CD4-positive, alpha-beta memory T cell (primary cell): ENCODE measurements around the gene FASN. TPM values are rescaled to one million over a fixed set of nuclear protein-coding genes. Genes with fewer than 3 reads are reported as not detected.
A peak's percentile ranks its signal among the peaks of the same experiment; 100 is the strongest.

Experiments
- CTCF ChIA-PET: fragments of 350-600 bp; sonication (Branson Sonifier 250); formaldehyde crosslinking; loops from one replicate; lab custom pipeline; 2021; ENCODE audit warnings: inconsistent platforms; ENCODE audit not compliant: partially characterized antibody; lab: Charles Lee
- POLR2A ChIA-PET: fragments of 350-600 bp; sonication (Branson Sonifier 250); formaldehyde crosslinking; loops from one replicate; lab custom pipeline; 2021; ENCODE audit not compliant: partially characterized antibody; lab: Charles Lee
- DNase-seq, 5 donors: peaks; one replicate each; pipeline versions ENCODE4 v3.0.0 to v3.0.0-alpha.2; 2020 to 2022; ENCODE audit warnings: mixed read lengths in 1 of 5
- H3K27ac ChIP-seq: one replicate; pipeline ENCODE4 v1.7.0; 2013; ENCODE audit warnings: low read depth, low read length
- H3K27me3 ChIP-seq: 2 replicates; pipeline ENCODE4 v1.7.0; 2013; ENCODE audit warnings: mild to moderate bottlenecking, low read length, moderate library complexity; ENCODE audit not compliant: insufficient read depth
- H3K36me3 ChIP-seq: 2 replicates; pipeline ENCODE4 v1.7.0; 2013; ENCODE audit warnings: mild to moderate bottlenecking, low read length, moderate library complexity; ENCODE audit not compliant: insufficient read depth
- H3K4me1 ChIP-seq: 2 replicates; pipeline ENCODE4 v1.7.0; 2013; ENCODE audit warnings: mild to moderate bottlenecking, low read length, moderate library complexity; ENCODE audit not compliant: insufficient read depth
- H3K4me3 ChIP-seq, 2 donors: one replicate each; pipeline ENCODE4 v1.7.0; 2013; ENCODE audit warnings: low read length in 2 of 2, mild to moderate bottlenecking in 1 of 2
- H3K9me3 ChIP-seq, 2 donors: one replicate each; pipeline ENCODE4 v1.7.0; 2013; ENCODE audit warnings: low read length in 2 of 2, control low read depth in 1 of 2; ENCODE audit not compliant: control insufficient read depth in 1 of 2
- H3K27ac Mint-ChIP-seq, 7 donors: one replicate each; pipeline ENCODE4 v1.8.0; 2020 to 2021; ENCODE audit warnings: mixed read lengths in 7 of 7, mild to moderate bottlenecking in 6 of 7, inconsistent platforms in 3 of 7, moderate library complexity in 3 of 7
- H3K27me3 Mint-ChIP-seq, 2 donors: one replicate each; pipeline ENCODE4 v1.8.0; 2020 to 2021; ENCODE audit warnings: mixed read lengths in 2 of 2
- H3K36me3 Mint-ChIP-seq, 2 donors: one replicate each; pipeline ENCODE4 v1.8.0; 2020 to 2021; ENCODE audit warnings: mixed read lengths in 2 of 2, inconsistent platforms in 1 of 2, mild to moderate bottlenecking in 1 of 2
- H3K4me1 Mint-ChIP-seq, 4 donors: one replicate each; pipeline ENCODE4 v1.8.0; 2020 to 2021; ENCODE audit warnings: mixed read lengths in 4 of 4, mild to moderate bottlenecking in 1 of 4
- H3K4me3 Mint-ChIP-seq, 8 donors: one replicate each; pipeline ENCODE4 v1.8.0; 2020 to 2021; ENCODE audit warnings: mixed read lengths in 8 of 8, mild to moderate bottlenecking in 7 of 8, moderate library complexity in 6 of 8, inconsistent platforms in 3 of 8
- H3K9me3 Mint-ChIP-seq, 8 donors: one replicate each; pipeline ENCODE4 v1.8.0; 2020 to 2021; ENCODE audit warnings: mixed read lengths in 8 of 8, mild to moderate bottlenecking in 5 of 8, inconsistent platforms in 3 of 8, moderate library complexity in 1 of 8
- intact Hi-C: fragments of 100-400 bp; cut with micrococcal nuclease; formaldehyde crosslinking; loops from one replicate; pipeline ENCODE4 v1.15.1; 2023
- polyA plus RNA-seq, 2 donors: library from polyadenylated mRNA; unstranded; fragments of 300-500 nt; fragmentation: Illumina TruSeq; gene quantifications; one replicate each; pipeline ENCODE4 v1.2.3, GENCODE V29; 2021
- total RNA-seq, 2 experiments: library from RNA; stranded (reverse); gene quantifications; one replicate each; pipeline ENCODE4 v1.2.3, GENCODE V29; 2021

Gene FASN
- total and polyA plus RNA-seq, 4 experiments from 2014 or later, result 0.03 to 27.7 (median 15.0) TPM

- no peaks in the 10 kb centered on the region for H3K36me3 Mint-ChIP-seq
- H3K27me3 Mint-ChIP-seq, result no peaks in the 10 kb centered on the region
- no peak overlapping the region for H3K4me3 Mint-ChIP-seq
- no peaks in the 10 kb centered on the region for H3K9me3 Mint-ChIP-seq
- peaks cover 7 to 17% (median 14%) of the 10 kb centered on the region in 4 donors for H3K4me1 Mint-ChIP-seq
- no peaks in the 10 kb centered on the region for H3K36me3 ChIP-seq
- peaks cover 20% of the 10 kb centered on the region for H3K4me1 ChIP-seq
- POLR2A ChIA-PET, result interaction anchor here (1.4 kb wide), 1 partner anchor 12 kb away, joined by 5 read pairs; no protein-coding TSS in a partner anchor
- no peak overlapping the region for H3K4me3 ChIP-seq
- H3K27me3 ChIP-seq, result no peaks in the 10 kb centered on the region
- no peaks in the 10 kb centered on the region for H3K9me3 ChIP-seq
- no peak overlapping the region for H3K27ac ChIP-seq
- H3K27ac Mint-ChIP-seq, result peak overlapping the region in 3 of 7 donors; percentile 47 to 91 (median 53)
- intact Hi-C loops, result no loop called here
- CTCF ChIA-PET, result no interaction called here
- DNase-seq, result no peak
These were observed 20.3 kb upstream of the FASN start for GRCh38 chr17:82118168-82118814.

GRCh38 chr17:82117139-82118090 is 19.4 kb upstream of the FASN start:
- peak overlapping the region in 2 of 7 donors; percentile 25 to 42 for H3K27ac Mint-ChIP-seq
- Histone ChIP-seq H3K27me3 (no peaks in the 10 kb centered on the region), H3K27ac (no peak overlapping the region), H3K9me3 (no peaks in the 10 kb centered on the region), H3K4me3 (no peak overlapping the region), H3K36me3 (no peaks in the 10 kb centered on the region), H3K4me1 (peaks cover 15% of the 10 kb centered on the region)
- H3K4me3 Mint-ChIP-seq, result no peak overlapping the region
- H3K4me1 Mint-ChIP-seq, result peaks cover 4 to 11% (median 10%) of the 10 kb centered on the region in 4 donors
- CTCF ChIA-PET, result interaction anchor here (1.1 kb wide), 1 partner anchor 87 kb away, joined by 3 read pairs; no protein-coding TSS in a partner anchor
- no peaks in the 10 kb centered on the region for H3K27me3 Mint-ChIP-seq
- intact Hi-C loops, result no loop called here
- no peaks in the 10 kb centered on the region for H3K9me3 Mint-ChIP-seq
- H3K36me3 Mint-ChIP-seq, result peaks cover under 1 to 3% of the 10 kb centered on the region in 2 donors
- DNase-seq, result no peak
- POLR2A ChIA-PET, result interaction anchor here (1.2 to 1.4 kb wide), 2 partner anchors 9 to 11 kb away, joined by 4 to 5 read pairs; no protein-coding TSS in a partner anchor

- H3K36me3 Mint-ChIP-seq, result peaks cover 3% of the 10 kb centered on the region in 2 donors
- Histone ChIP-seq H3K27ac (no peak overlapping the region), H3K27me3 (no peaks in the 10 kb centered on the region), H3K4me1 (peaks cover 10% of the 10 kb centered on the region), H3K9me3 (no peaks in the 10 kb centered on the region), H3K36me3 (no peaks in the 10 kb centered on the region), H3K4me3 (no peak overlapping the region)
- H3K9me3 Mint-ChIP-seq, result no peaks in the 10 kb centered on the region
- H3K4me3 Mint-ChIP-seq, result no peak overlapping the region
- no peak overlapping the region for H3K27ac Mint-ChIP-seq
- ChIA-PET CTCF (interaction anchor here (1.1 kb wide), 1 partner anchor 86 kb away, joined by 3 read pairs; no protein-coding TSS in a partner anchor), POLR2A (no interaction called here)
- intact Hi-C loops, result no loop called here
- H3K4me1 Mint-ChIP-seq, result peaks cover 4 to 8% (median 6%) of the 10 kb centered on the region in 4 donors
- DNase-seq, result no peak
- no peaks in the 10 kb centered on the region for H3K27me3 Mint-ChIP-seq
These were observed 18.2 kb upstream of the FASN start for GRCh38 chr17:82116246-82116645.

- no peaks in the 10 kb centered on the region for H3K36me3 ChIP-seq
These were observed 16.8 kb upstream of the FASN start for GRCh38 chr17:82114872-82115271.

GRCh38 chr17:82114447-82114846 is 16.4 kb upstream of the FASN start:
- intact Hi-C loops, result no loop called here
- Mint-ChIP-seq H3K4me1 (peaks cover under 1 to 14% (median 5%) of the 10 kb centered on the region in 4 donors), H3K36me3 (peaks cover 3% of the 10 kb centered on the region in 2 donors), H3K27me3 (no peaks in the 10 kb centered on the region), H3K27ac (no peak overlapping the region), H3K4me3 (no peak overlapping the region), H3K9me3 (no peaks in the 10 kb centered on the region)
- no peak for DNase-seq
- H3K9me3 ChIP-seq, result no peaks in the 10 kb centered on the region
- H3K4me3 ChIP-seq, result no peak overlapping the region
- H3K27ac ChIP-seq, result no peak overlapping the region
- H3K27me3 ChIP-seq, result no peaks in the 10 kb centered on the region
- peaks cover under 1% of the 10 kb centered on the region for H3K4me1 ChIP-seq
- POLR2A ChIA-PET, result no interaction called here
- no peaks in the 10 kb centered on the region for H3K36me3 ChIP-seq
- CTCF ChIA-PET, result no interaction called here

More at GRCh38 chr17:82114872-82115271, 16.8 kb upstream of the FASN start:
- H3K4me3 ChIP-seq, result no peak overlapping the region
- Mint-ChIP-seq H3K4me3 (no peak overlapping the region), H3K27ac (peak overlapping the region in 1 of 7 donors; percentile 43), H3K36me3 (peaks cover 3% of the 10 kb centered on the region in 2 donors), H3K4me1 (peaks cover 5 to 14% (median 6%) of the 10 kb centered on the region in 4 donors), H3K27me3 (no peaks in the 10 kb centered on the region), H3K9me3 (no peaks in the 10 kb centered on the region)
- no peak overlapping the region for H3K27ac ChIP-seq
- no peaks in the 10 kb centered on the region for H3K27me3 ChIP-seq
- peaks cover 5% of the 10 kb centered on the region for H3K4me1 ChIP-seq
- no peak for DNase-seq
- intact Hi-C loops, result no loop called here
- ChIA-PET POLR2A (no interaction called here), CTCF (no interaction called here)
- H3K9me3 ChIP-seq, result no peaks in the 10 kb centered on the region

- Mint-ChIP-seq H3K36me3 (peaks cover 3% of the 10 kb centered on the region in 2 donors), H3K4me1 (peaks cover 3 to 15% (median 4%) of the 10 kb centered on the region in 4 donors), H3K9me3 (no peaks in the 10 kb centered on the region), H3K27me3 (no peaks in the 10 kb centered on the region), H3K27ac (peak overlapping the region in 1 of 7 donors; percentile 35), H3K4me3 (no peak overlapping the region)
- CTCF ChIA-PET, result interaction anchor here (1.6 kb wide), 1 partner anchor 83 kb away, joined by 3 read pairs; no protein-coding TSS in a partner anchor
- intact Hi-C loops, result no loop called here
- H3K27ac ChIP-seq, result no peak overlapping the region
- no peaks in the 10 kb centered on the region for H3K27me3 ChIP-seq
- no peak for DNase-seq
- POLR2A ChIA-PET, result interaction anchor here (2.2 to 2.4 kb wide), 2 partner anchors 12 to 15 kb away, joined by 5 to 8 read pairs; partner anchors contain the start of gene FASN
- H3K4me3 ChIP-seq, result no peak overlapping the region
- H3K9me3 ChIP-seq, result no peaks in the 10 kb centered on the region
- H3K4me1 ChIP-seq, result no peaks in the 10 kb centered on the region
- H3K36me3 ChIP-seq, result no peaks in the 10 kb centered on the region
These were observed 15.9 kb upstream of the FASN start for GRCh38 chr17:82113941-82114340.
